HG03521 (cell line): ENCODE results near the gene DISP3.

Experiments used
- ATAC-seq: cut with Tn5 transposase; IDR thresholded peaks from one replicate; pipeline ENCODE4 v1.9.1; 2021; ENCODE audit warnings: mild to moderate bottlenecking, moderate library complexity; ENCODE audit not compliant: unreplicated experiment

Gene DISP3

DNA sequence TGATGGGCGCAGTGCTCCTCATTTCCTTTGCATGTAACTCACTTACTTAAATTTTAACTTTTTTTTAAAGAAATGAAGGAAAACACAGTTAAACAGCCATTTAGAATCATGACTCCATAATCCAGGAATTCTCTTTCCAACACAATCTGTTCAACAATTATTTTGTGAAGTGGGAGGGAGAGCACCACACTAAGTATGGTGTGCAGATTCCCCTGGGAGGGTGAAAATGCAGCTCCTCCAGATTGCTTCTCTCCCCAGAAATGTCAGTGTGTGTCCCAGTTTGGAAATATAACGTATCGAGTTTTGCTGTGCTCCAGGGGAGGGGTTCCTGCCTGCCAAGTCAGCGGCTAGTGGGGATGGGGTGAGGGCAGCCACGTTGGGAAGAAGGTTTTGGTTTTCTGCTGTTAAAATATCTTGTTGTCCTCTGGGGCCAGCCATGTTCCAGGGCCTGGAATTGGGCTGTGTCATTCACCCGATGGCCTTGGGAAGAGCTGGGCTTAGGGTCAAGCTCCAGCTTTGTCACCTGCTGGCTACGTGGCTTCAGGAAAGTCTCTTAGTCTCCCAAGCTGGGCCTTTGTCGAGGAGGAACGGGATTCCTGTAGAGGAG, 17.3 kb upstream of the DISP3 start:
- no peak for ATAC-seq

DNA sequence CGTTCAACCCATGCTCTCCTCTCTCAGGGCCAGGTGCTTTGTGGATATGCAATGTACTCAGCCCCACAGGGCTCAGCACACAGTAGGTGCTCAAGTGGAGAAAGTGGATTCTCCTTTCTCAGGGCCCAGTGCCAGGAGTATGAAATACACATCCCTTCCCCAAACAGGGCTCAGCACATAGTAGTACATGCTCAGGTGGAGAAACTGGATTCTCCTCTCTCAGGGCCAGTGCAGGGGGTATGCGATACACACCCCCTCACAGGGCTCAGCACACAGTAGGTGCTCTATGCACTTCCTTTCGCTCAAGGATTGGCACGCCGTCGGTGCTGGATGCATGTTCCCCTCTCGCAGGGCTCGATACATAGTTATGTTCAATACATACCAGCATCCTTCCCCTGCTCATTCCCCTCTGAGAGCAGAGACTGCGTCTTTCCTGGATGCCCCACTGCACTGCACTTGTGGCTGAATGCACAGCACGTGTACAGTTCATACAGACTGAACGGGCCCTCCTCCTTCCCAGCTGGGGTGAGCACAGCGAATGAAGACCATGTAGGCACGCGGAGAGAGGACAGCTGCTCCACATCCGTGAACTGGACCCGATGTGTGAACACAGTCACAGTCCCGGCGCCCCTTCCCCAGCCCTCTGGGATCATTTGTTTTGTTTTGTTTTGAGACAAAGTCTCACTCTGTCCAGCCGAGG, 16.6 kb upstream of the DISP3 start:
- no peak for ATAC-seq

DNA sequence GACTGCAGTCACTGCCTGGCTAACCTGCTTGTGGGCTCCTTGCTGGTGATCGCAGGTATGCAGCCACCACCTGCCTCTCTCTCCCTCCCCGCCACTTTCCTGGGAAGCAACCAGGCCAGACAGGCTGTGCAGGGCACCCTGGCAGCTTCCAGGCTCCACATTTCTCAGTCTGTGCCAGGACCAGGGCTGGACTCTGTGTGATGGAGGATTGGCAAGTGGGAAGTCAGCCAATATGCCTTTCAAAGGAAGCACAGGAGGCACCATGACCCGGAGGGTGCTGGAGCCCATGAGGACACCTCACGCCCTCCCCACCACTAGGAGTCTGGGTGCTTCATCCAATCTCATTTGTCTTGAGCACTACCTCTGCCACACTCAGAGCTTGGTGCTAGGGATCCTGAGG, 15.8 kb upstream of the DISP3 start:
- ATAC-seq, result no peak

DNA sequence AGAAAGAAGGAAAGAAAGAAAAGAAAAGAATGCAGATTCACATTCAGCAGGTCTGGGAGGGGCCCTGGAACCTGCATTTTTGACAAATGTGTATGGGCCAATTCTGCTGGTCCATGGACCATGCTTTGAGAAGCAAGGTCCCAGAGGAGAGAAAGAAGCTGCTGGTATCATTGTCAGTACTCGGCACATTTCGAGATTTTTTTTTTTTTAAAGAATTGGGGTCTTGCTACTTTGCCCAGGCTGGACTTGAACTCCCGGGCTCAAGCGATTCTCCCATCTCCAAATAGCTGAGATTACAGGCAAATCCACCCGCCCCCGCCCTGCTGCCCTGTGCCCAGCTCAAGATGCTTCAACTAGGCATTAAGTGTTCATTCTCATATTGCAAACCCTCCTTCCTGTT, 13.6 kb upstream of the DISP3 start:
- ATAC-seq, result no peak

DNA sequence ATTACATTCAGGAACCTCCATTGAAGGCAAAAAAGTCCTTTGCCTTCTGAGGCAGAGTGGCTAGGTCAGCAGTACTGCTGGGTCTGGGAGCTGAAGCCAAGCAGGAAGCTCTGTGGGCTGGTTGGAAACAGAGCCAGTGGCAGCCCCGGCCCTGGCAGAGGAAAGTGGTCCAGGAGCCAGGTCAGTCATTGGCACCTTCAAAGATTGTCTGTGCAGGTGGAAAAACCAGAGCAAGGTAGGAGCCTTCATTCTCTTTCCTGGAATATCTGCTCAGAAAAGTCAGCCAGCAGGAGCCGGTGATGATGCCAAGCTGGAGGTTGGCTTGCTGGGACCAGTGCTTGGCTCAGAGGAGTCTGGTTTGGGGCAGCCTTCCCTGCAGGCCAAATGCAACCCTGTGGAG, 12.5 kb upstream of the DISP3 start:
- no peak for ATAC-seq

DNA sequence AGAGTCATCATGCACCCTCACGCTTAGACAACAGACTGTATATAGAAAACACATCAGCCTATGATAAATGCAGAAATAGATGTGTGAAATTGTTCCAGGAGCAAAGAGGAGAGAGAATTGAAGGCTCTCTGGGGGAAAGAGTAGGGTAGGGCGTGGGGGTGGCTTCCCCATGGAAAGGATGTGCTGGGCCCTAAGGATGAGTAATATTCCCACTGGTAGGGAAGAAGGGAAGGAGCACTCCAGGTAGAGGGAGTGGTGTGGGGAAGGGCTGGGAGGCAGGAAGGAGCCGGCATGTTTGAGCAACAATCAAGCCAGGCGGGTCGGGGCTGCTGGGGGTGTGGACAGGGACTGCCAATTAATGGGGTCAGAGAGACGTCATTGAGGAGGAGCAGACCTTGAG, 10.1 kb upstream of the DISP3 start:
- ATAC-seq, result no peak

DNA sequence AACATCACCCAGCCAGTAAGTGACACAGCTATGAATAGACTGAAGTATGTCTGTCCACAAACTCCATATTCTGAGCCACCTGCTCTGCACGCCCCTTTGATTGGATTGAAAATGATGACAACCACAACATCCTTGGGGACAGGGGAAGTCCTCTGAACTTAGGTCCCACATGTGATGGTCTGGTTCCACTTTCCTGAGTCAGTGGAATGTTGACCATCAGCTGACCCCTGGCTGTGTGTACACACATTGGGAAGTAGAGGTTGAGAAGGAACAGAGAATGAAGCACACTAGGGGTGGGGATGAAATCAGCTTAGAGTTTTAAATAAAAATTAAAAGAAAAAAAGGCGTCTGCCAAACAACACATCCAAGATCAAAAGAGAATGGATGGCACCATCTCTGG, 8.0 kb upstream of the DISP3 start:
- no peak for ATAC-seq

DNA sequence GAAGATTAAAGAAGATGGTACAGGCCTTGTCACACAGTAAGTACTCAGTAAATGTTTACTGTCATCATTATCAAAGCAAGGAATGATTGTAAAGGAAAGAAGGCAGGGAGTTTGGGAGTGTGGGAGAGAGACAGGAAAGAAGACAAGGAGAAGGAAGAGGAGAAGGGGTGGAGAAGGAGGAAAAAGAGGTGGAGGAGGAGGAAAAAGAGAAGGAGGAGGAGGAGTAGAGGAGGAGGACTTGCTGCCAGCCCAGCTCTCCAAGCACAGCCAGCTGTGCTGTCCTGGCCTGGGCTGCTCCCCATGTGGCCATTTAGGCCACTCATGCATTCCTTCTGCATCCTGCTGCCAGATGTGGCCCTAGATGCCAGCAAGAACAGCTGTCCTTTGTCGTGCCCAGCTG, 7.5 kb upstream of the DISP3 start:
- no peak for ATAC-seq

DNA sequence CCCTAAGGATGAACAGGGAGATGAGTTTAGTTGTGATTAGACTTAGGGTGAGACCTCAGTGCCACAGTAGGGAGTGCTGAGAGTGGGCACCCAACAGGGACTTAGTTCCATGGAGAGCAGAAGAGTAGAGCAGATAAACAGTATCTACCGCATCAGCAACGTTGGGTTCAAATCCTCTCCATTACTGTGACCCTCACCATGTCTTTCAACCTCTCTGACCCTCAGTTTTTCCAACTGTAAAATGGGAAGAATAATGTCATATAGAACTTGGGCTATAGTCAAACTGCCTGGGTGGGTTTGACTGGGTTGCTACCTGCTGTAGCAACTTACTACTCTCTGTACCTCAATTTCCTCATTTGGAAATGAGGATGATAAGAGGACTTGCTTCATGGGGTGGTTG, 6.7 kb upstream of the DISP3 start:
- ATAC-seq, result no peak

DNA sequence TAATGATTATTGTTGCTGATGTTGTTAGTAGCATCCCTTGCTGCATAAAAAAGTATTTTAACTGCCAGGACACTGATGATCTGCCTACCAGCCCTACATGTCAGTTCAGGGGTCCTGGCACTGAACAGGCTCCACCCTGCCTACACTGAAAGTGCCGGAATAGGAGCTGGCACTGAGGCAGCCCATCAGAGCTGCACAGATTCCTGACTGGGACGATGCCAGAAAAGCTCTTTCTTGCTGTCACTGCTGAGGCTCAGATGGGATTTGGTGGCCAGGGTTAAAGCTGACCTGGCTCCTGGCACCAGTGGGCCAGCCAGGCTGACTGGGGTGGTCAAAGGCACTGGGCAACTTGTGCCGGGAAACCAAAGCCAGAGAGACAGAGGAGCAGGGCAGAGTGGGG, 6.2 kb upstream of the DISP3 start:
- no peak for ATAC-seq

DNA sequence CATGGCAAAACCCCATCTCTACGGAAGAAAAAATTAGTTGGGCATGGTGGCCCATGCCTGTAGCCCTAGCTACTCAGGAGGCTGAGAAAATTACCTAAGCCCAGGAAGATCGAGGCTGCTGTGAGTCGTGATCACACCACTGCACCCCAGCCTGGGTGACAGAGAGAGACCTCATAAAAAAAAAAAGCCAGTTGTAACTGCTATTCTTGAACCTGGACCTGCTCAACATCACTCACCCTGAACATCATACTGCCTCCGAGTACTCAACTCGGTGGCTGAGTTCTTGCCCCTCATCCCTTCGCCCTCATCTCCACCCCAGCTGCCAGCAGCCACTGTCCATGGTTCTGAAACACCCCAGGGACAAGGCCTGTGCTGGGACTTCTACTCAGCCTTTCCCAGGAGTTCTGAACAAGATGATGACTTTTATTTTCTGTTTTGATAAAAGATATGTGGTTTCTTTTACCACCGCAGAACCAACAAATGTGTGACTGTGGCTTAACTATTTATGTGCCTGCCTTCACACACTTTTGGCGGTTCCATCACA, 5.4 kb upstream of the DISP3 start:
- no peak for ATAC-seq

DNA sequence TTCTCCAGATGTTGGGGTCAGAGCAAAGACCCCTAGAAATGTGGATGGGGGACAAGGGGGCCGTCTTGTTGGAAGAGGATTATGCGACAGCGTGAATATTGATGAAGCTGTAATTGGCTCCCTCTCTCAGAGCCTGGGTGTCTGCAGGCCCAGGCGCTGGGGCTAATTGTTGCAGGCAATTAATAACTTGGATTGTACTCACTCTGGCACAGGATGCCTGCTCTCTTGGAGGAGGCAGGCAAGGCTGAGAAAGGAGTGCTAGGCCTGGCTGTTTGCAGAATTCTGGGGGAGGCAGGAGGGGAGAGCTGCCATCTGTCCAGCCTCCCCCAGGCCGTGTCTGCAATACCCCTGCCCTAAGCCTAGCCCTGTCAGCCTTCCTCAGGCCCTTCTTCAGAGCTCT, 4.1 kb upstream of the DISP3 start:
- no peak for ATAC-seq

DNA sequence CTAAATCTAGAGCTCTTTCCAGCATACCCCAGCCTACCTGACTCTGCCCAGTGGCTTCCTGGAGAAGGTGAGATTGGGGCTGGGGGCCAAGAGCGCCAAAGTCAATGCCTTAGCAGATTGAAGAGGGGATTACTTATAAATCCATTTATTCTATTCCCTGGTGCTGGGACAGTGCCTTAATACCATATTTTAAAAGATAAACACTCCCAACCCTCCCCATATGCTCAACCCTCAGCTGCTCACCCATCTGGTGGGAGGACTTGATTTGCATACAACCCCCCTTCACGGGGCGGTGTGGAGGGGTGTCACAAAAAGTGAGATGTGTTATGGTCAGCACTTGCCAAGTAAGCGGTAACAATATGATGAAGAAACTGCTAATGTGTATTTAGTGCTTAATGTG, 3.2 kb upstream of the DISP3 start:
- no peak for ATAC-seq

DNA sequence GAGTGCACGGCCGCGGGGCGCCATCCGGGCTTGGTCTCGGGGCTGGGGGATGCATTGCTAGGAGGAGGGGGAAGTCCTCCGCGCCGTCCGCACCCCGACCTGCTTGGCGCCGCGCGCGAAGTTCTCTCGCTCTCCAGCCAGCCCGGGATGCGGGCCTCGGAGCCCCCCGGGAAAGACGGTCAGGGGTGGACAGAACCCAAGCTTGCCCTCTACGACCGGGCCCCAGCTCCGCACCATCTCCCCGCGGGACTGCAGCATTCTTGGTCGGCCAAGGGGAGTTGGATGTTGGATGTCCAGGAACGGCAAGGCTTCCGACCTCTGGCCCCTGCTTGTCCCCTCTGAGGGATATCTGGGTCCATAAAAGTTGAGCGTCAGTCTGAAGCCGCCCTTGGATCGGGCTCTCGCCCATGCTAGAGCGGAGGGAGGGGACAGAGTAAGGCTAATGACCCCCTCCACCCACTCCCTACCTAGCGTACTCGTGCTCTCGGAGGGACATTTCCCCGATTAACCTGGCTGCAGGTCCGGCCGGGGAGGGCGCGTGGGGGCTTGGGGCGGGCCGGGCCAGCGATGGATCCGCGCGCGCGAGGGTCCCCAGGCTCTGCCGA, 522 bp downstream of the DISP3 start:
- no peak for ATAC-seq

DNA sequence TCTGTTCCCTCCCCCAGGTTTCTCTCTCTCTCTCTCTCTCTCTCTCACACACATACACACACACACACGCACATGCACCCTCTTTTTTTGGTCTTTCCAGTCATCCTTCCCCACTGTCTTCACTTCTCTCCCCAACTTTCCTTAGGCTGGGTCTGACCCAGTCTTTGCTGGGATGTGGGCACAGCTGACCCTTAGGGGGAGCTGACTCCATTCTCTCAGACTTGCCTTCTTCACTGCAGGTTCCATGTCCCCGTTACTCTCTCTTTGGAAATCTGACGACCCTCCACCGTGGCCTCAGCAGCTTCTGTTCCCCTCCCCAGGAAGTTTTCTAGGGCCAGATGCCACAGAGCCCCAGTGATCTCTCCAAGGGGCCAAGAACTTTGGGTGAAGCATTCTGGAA, 2.1 kb downstream of the DISP3 start:
- no peak for ATAC-seq

DNA sequence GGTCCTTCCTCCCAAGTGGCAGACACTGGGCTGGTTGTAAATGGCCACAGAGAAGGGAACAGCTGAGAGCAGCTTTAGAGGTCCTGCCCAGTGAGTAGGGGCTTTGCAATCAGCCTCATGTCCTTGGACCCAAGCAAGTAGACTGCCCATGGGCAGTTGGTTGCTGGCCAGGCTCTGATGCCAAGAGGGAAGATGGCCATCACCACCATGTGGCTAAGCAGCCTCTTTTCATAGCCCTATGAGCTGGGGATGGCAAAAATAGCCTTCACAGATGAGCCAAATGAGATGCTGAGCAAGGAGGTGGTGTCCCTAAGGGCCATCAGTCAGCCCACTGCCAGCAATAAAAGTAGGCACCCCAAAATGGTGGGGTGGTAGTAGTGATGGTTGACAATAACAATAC, 3.2 kb downstream of the DISP3 start:
- ATAC-seq, result no peak

DNA sequence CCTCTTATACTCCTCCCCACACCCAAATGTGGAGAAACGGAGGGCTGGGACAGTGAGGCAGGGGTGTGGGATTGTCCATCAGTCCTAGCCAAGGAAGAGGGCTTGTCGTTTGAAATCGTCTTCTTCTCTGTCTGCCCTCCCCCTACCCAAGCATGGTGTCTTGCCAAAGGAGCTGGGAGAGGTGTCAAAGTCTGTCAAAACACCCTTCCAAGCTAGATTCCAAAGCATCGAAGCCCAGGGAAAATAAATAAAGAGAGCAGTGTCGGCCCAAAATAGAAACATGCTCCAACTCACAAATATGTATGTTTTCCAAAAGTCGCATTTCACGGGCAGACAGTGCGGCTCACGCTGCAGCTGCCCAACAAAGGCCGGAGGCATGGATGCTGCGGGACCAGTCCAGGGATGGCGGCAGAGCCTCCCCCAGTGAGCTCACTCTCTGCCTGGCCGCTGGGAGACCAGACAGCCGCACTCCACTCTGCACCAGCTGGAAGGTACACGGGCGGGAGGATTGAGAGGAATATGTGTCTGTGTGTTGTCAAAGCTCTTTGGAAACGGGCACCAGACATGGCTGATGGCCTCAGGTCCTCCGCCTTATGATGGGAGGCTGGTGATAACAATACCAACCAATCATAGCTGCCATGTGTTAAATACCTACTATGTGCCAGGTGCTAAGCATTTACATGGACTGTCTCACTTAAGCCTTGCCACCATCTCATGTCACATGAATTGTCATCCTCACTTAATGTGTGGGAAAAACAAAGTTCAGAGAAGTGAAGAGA, 3.9 kb downstream of the DISP3 start:
- no peak for ATAC-seq

DNA sequence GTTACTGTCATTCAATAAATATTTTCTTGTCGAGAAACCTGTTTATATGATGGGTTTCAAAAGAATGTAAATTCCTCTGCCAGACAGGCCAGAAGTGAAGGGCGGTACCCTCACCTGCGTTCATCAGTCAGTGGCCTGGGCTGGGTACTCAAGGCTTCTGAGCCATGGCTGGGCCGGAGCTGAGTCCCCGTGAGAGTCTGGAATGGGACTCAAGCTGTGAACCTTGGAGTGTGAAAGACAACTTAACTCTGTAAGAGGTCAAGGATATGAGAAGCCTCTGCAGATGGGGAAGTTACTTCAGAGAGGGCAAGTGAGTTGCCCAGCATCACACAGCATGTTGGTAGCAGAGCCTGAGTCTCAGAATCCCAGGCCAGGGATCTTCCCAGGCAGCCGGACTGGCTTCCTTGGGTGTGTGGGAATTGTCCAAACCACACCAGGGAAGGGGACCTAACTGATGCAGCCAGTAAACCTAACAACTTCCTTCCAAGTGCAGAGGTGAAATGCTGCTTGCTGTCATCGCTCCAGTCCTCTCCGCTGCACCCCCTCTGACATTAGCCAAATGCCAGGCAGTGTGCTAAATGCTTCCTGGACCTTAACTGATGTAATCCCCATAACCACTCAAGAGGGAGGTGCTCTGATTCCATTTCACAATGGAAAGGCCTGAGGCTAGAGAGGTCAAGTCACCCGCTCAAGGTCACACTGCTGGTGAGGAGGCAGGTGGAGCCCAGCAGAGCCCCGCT, 4.8 kb downstream of the DISP3 start:
- ATAC-seq, result no peak

DNA sequence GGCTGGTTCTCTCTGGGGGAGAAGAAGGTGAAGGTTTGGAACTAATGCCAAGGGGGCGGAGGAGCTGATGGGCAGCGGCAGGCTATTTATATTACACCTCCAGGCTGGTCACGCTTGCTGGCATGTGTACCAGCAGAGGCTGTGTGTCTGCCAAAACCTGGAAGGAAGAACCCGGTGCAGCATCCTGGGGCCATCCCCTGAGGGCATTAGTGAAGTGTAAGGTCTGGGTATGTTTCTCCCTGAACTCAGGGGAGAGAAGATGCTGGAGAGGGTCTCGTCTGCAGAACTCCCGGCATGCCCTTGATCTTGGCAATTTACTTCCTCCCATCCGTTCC, 5.3 kb downstream of the DISP3 start:
- ATAC-seq, result no peak

DNA sequence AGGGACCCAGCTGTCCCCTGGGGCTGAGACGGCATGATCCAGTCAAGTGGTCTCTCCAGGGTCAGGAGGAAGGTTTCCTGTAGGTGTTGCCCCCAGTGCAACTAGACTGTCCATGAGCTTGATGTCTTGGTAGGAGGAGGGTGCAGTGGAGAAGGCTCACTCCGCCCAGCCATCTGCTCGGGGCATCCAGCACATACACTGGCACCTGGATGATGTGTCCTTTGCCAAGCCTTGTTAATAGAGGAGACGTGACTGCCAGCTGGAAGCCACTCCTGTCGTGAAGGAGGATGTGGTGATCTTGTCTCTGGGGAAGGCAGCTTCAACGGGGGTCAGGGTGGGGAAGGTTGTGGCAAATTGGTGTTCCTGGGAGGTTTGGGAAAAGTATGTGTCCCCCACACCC, 6.2 kb downstream of the DISP3 start:
- ATAC-seq, result no peak
